Right lobe of liver (tissue), 6 donors: Measurements from ENCODE around the gene AP2M1. TPM values are rescaled to one million over a fixed set of nuclear protein-coding genes. Genes with fewer than 3 reads are reported as not detected.

ENCODE experiments used
- ATAC-seq, 4 donors: fragments of 200-7000 bp; cut with Tn5 transposase; one replicate each; pipeline ENCODE4 v1.9.1; 2020; ENCODE audit warnings: mild to moderate bottlenecking in 4 of 4, moderate library complexity in 4 of 4
- DNase-seq, 3 donors: peaks; one replicate each; pipeline ENCODE4 v3.0.0-alpha.2; 2020
- H3K27ac ChIP-seq, 3 donors: fragments of 200-600 bp; one replicate each; pipeline ENCODE4 v1.8.0; 2022
- H3K27me3 ChIP-seq, 2 donors: fragments of 200-600 bp; one replicate each; pipeline ENCODE4 v1.8.0; 2022
- H3K36me3 ChIP-seq, 4 donors: fragments of 200-600 bp; sonication (generic) in 1 of 4; one replicate each; pipeline versions ENCODE4 v1.5.1 to v1.8.0; 2017 to 2022; ENCODE audit warnings: control low read depth in 1 of 4
- H3K4me1 ChIP-seq, 4 donors: fragments of 200-600 bp; sonication (generic) in 1 of 4; one replicate each; pipeline versions ENCODE4 v1.5.1 to v1.8.0; 2017 to 2022; ENCODE audit warnings: control low read depth in 1 of 4
- H3K4me3 ChIP-seq, 3 donors: fragments of 200-600 bp; one replicate each; pipeline ENCODE4 v1.8.0; 2022
- H3K9me3 ChIP-seq, 4 donors: fragments of 200-600 bp; sonication (generic) in 1 of 4; one replicate each; pipeline versions ENCODE4 v1.5.1 to v1.8.0; 2017 to 2022; ENCODE audit warnings: control low read depth in 1 of 4
- POLR2A ChIP-seq: fragments of 450-650 bp; IDR thresholded peaks from one replicate; pipeline ENCODE4 v1.6.1; 2017; ENCODE audit warnings: antibody characterized with exemption, mild to moderate bottlenecking
- WGBS: methylation state at CpG from one replicate; pipeline ENCODE4 v1.1.6; 2018; ENCODE audit warnings: low coverage, low lambda C conversion rate; ENCODE audit not compliant: insufficient coverage; ENCODE audit errors: missing lambda C conversion rate; 5-methylcytosine and 5-hydroxymethylcytosine counted together
- intact Hi-C, 2 donors: fragments of 100-400 bp; cut with DNase I; formaldehyde crosslinking; loops; one replicate each; pipeline versions ENCODE4 v1.11.2 to v1.14.1; 2022
- total RNA-seq, 6 experiments: library from RNA; depleted of rRNA in 2 of 6; stranded (reverse); fragments of >200 nt in 2 of 6; fragmentation: NEBNext Ultra II Directional in 3 of 6; extraction: Animal tissue kit (Norgen Biotek cat#: 25700) in 3 of 6; gene quantifications; one replicate each; pipeline versions ENCODE4 v1.1.0 to v1.2.4, GENCODE V29; 2016 to 2023
- TF ChIP-seq, protein P1 (sequence below), 4 donors: fragments of 200-600 bp in 3 of 4; fragments of 450-650 bp in 1 of 4; IDR thresholded peaks; one replicate each; pipeline versions ENCODE4 v1.5.1 to v1.8.0; 2016 to 2022; ENCODE audit warnings: antibody characterized with exemption in 4 of 4, mild to moderate bottlenecking in 2 of 4
- donor health status: DM: no; HTN: yes; CAD: no.
- donor health status: DM: no; HTN: no; CAD: no.
- donor health status: DM: no; HTN: no; CAD: no.
- donor health status: DM: no; HTN: yes; CAD: no.
- donor health status: DM: no; HTN: yes; CAD: no.

AP2M1 gene
- total RNA-seq, 6 experiments from 2014 or later, result 87.4 to 119 (median 105) TPM

DNA sequence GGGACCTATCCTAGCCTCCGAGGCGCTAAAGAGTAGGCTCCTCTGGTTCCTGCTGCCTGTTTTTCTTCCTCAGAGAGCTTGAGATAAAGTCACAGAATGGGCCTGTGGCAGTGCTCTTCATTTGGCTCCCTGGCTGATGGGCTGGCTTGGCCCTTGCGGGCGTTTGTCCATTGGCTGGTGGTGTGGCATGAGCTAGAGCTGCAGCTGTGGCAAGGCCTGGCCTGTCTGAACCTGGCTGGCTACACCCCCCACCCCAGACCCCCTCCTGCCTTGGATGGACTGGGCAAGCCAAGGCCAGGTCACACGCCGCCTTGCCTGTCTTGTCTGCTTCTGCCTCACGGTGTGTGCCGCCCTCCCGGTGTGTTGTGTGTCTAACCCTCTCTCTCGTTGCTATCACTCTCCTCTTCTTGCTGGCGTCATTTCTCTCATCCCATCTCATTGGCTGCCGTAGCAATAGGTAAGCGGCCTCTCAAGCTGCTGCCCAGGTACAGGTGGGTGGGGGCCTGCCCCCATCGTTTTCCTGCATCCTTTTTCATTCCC, 3.2 kb downstream of the AP2M1 start:
- ATAC-seq (no peak), DNase-seq (no peak)
- H3K9me3 ChIP-seq, result no peaks in the 10 kb centered on the region
- peaks cover 0 to 12% (median 2%) of the 10 kb centered on the region in 4 donors for H3K4me1 ChIP-seq
- H3K4me3 ChIP-seq, result no peak overlapping the region
- TF ChIP-seq, protein P1, sequence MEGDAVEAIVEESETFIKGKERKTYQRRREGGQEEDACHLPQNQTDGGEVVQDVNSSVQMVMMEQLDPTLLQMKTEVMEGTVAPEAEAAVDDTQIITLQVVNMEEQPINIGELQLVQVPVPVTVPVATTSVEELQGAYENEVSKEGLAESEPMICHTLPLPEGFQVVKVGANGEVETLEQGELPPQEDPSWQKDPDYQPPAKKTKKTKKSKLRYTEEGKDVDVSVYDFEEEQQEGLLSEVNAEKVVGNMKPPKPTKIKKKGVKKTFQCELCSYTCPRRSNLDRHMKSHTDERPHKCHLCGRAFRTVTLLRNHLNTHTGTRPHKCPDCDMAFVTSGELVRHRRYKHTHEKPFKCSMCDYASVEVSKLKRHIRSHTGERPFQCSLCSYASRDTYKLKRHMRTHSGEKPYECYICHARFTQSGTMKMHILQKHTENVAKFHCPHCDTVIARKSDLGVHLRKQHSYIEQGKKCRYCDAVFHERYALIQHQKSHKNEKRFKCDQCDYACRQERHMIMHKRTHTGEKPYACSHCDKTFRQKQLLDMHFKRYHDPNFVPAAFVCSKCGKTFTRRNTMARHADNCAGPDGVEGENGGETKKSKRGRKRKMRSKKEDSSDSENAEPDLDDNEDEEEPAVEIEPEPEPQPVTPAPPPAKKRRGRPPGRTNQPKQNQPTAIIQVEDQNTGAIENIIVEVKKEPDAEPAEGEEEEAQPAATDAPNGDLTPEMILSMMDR (IDR thresholded peaks at IDR 0.05), result no peak
- TF ChIP-seq POLR2A, result no peak
- intact Hi-C loops, result no loop called here
- 86% methylated on average over 8 of the region's 14 CpGs for WGBS
- H3K27me3 ChIP-seq, result no peaks in the 10 kb centered on the region
- no peak overlapping the region for H3K27ac ChIP-seq
- H3K36me3 ChIP-seq, result peaks cover 11 to 59% (median 32%) of the 10 kb centered on the region in 4 donors

DNA sequence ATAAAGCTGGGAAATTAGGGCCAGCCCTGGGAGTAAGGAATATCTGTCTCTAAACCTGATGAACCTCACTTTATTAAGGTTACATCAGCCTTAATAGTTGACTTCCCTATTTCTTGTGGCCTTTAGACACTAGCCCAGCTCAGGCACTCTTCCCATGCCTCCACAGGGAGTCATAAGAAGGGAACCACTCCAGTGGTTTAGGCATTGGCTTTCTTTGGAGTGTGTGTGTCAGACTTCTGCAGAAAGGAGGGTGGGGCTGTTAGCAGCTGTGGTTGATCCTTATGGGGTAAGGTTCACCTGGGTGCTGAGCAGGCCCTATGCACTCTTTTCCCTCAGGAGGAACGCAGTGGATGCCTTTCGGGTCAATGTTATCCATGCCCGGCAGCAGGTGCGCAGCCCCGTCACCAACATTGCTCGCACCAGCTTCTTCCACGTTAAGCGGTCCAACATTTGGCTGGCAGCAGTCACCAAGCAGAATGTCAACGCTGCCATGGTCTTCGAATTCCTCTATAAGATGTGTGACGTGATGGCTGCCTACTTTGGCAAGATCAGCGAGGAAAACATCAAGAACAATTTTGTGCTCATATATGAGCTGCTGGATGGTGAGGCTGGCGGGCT, 4.0 kb downstream of the AP2M1 start:
- H3K27ac ChIP-seq, result no peak overlapping the region
- H3K4me1 ChIP-seq, result peaks cover 0 to 12% (median 2%) of the 10 kb centered on the region in 4 donors
- no peak overlapping the region for H3K4me3 ChIP-seq
- no peak for DNase-seq
- H3K9me3 ChIP-seq, result no peaks in the 10 kb centered on the region
- intact Hi-C loops, result no loop called here
- TF ChIP-seq, protein P1 (IDR thresholded peaks at IDR 0.05), result no peak
- no peak for ATAC-seq
- H3K36me3 ChIP-seq, result peaks cover 16 to 67% (median 37%) of the 10 kb centered on the region in 4 donors
- 92% methylated on average over 8 of the region's 13 CpGs for WGBS
- H3K27me3 ChIP-seq, result no peaks in the 10 kb centered on the region

DNA sequence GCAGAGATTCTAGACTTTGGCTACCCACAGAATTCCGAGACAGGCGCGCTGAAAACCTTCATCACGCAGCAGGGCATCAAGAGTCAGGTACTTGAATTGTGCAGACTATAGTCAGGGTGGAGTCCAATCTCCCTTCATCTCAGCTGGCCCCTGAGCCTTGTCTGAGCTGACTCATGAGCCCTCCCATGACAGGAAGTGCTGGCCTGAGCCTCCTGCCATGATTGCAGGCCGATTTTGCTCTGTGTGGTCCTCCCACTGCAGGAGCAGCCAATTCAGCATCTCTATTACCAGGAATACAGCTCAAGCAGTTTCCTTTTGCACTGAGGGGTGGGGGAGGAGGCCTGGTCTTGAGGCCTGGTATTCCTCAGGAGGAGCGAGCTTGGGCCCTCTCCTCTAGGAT, 5.5 kb downstream of the AP2M1 start:
- no peak for ATAC-seq
- Histone ChIP-seq H3K4me1 (peaks cover 0 to 16% (median 0%) of the 10 kb centered on the region in 4 donors), H3K4me3 (no peak overlapping the region), H3K9me3 (no peaks in the 10 kb centered on the region), H3K27ac (no peak overlapping the region), H3K36me3 (peaks cover 19 to 73% (median 42%) of the 10 kb centered on the region in 4 donors), H3K27me3 (no peaks in the 10 kb centered on the region)
- DNase-seq, result no peak
- intact Hi-C loops, result no loop called here
- TF ChIP-seq POLR2A, result no peak
- TF ChIP-seq, protein P1 (IDR thresholded peaks at IDR 0.05), result no peak
- 92% methylated on average over 5 of the region's 6 CpGs for WGBS

DNA sequence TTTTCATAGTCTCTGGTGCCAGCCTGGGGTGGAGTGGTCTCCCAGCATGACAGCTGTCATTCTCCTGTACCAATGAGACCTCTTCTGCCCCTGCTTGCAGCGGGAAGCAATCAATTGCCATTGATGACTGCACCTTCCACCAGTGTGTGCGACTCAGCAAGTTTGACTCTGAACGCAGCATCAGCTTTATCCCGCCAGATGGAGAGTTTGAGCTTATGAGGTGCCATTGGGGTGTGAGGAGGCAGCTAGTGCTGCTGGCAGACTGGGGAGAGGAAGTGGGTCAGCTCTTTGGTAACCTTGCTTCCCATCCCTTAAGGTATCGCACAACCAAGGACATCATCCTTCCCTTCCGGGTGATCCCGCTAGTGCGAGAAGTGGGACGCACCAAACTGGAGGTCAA, 6.9 kb downstream of the AP2M1 start:
- Histone ChIP-seq H3K9me3 (no peaks in the 10 kb centered on the region), H3K4me3 (no peak overlapping the region), H3K36me3 (peaks cover 19 to 73% (median 42%) of the 10 kb centered on the region in 4 donors), H3K27me3 (no peaks in the 10 kb centered on the region), H3K4me1 (peaks cover 0 to 12% (median 0%) of the 10 kb centered on the region in 4 donors), H3K27ac (no peak overlapping the region)
- intact Hi-C loops, result no loop called here
- TF ChIP-seq POLR2A, result no peak
- TF ChIP-seq, protein P1 (IDR thresholded peaks at IDR 0.05), result no peak
- ATAC-seq (no peak), DNase-seq (no peak)
- WGBS, result 100% methylated on average over 1 of the region's 9 CpGs
